Measurements from ENCODE around the gene DUSP10.

Gene DUSP10

DNA sequence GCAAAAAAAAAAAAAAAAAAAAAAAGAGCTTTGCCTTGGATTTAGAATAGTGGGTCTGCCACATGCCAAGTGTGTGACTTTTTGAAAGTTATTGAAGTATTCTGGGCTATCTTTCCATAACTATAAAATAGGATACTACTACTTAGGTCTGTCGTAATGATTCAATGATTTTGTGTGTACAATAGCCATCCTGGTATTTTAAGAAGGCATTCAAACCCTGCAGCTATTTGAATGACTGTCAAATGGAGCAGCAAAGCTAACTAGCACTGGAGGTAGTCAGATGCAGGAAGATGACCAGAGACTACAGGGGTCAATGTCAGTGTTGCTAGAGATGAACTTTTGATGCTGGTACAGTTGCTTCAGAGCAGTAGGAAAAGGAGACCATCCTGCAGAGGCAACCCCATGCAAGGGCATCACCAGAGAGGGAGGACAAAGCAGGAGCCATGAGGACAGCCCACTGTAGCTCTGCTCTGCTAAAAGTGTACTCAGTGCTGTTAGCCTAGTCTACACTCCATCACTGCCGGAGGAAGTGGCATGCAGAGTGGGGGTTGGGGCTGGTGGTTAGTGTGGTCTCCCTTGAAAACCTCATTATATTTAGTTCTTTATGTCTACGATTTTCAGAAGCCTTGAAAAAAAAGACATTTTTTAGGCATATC lies 29.0 kb downstream of the DUSP10 start:
- no peak for DNase-seq (ENCODE audit: low spot score)

DNA sequence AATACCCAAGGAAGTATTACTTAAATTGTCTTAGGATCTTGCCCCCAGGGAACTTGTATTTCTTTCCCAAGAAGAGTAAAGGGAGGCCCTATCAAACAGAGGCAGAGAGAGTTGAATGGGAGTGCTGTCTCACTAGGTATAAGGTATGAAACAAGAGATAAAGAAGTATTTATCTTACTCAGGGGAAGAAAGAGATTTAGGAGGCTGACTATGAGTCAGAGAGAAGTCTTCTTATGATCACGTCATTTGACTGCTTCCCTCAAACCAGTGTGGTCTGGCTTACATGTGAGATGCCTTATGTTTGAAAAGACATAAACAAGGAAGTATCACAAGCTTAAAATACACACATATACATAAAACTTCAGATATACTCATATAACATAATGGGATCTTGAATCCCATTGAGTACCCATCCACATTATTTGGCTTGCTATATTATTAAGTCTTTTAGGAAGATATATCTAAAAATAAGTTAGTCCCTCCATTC lies 29.6 kb downstream of the DUSP10 start:
- peak; percentile 22 for DNase-seq (ENCODE audit: low spot score)

DNA sequence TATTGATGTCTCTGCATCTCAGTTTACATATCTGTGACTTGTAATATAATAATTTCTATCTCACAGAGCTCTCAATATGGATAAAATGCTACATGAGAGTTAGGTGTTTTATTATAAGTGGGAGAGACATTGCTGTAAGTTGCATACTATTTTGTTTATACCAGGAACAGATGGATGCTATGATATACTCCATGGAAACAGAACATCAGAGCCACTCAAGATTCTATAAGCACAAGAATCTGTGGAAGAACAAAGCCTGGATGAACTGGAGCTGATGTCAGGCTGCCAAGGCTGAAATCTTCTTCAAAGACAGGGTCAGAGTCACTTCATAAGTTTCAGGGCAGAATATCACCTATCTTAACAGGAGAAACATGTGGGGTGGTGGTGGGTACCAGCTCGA lies 30.2 kb downstream of the DUSP10 start:
- DNase-seq (ENCODE audit: low spot score) = no peak

DNA sequence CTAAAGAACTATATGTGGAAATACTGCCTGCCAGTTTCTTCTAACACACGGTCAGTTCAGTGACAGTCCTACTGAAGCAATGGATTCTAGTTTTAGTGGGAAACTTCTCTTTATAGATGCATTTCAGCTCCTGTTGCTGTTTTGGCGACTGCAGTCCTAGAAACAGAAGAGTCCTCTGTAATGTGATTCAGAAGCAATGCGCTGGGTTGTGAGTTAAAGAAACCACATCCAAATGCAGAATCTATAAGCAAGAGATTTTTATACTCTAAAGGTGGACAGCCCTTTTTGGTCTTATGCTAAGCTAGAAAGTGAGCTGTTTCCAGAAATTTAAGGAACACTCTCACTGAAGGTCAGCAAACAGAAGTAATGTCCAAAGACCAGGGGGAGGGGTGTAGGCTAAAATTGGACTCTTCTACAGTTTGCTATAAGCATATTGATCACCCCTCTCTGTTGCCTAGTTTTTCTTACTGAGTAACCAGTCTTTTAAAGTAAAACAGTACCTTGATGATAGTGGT lies 30.8 kb downstream of the DUSP10 start:
- no peak for DNase-seq (ENCODE audit: low spot score)

DNA sequence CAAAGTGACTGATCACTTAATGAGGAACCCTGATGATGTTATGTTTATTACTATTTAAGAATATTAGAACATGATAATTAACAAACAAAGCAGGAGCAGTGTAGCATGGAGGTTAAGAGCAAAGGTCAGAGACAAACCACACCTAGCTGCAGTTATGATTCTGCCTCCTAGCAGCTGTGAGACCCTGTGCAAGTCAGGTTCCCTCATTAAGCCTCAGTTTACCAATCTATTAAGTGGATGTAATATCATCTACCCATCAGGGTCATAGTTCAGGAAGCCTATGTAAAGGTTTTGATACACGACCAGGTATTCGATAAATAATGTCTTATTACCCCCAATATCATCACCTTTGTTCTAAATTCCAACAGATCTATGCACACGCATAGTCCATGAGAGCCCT lies 32.0 kb downstream of the DUSP10 start:
- DNase-seq (ENCODE audit: low spot score) = no peak

DNA sequence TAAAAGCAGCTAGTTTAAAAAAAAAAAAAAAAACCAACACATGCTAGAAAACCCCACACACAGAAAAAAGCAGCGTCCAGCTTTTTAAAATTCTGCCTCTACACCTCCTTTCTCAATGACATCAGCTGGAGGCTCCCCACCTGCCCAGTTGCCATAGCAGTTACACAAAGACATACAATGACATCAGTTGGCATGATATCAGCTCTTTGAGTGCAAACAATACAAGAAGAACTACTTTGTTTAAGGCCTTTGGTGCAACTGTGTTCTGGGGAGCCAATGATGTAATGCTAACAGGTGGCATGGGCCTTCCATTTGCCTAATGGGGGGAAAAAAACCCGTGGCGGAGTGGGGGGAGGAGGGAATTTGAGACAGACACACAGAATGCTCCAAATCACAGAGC lies 32.9 kb downstream of the DUSP10 start:
- peak; percentile 6 for DNase-seq (ENCODE audit: low spot score)

DNA sequence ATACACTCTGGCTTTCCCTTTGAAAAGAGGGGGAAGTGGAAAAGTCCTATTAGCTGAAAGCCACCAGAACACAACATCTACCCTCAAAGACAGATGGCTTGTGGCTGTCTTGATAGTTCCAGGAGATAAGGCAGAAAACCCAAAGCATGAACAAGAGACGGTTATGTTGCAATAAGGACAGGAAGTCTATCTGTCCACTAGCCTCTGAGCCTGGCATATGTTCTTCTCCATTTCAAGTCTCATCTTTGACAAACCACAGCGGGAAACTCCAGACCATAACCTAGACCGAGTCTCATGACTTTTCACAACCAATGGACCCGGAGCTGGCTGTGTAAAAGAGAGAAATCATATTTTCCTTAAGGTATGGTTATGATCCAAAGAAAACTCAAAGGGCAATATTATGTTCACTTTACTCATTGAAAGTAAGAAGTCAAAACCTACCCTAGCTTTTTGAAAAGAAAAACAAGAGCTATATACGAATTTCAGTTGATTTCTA lies 33.8 kb downstream of the DUSP10 start:
- no peak for DNase-seq (ENCODE audit: low spot score)

DNA sequence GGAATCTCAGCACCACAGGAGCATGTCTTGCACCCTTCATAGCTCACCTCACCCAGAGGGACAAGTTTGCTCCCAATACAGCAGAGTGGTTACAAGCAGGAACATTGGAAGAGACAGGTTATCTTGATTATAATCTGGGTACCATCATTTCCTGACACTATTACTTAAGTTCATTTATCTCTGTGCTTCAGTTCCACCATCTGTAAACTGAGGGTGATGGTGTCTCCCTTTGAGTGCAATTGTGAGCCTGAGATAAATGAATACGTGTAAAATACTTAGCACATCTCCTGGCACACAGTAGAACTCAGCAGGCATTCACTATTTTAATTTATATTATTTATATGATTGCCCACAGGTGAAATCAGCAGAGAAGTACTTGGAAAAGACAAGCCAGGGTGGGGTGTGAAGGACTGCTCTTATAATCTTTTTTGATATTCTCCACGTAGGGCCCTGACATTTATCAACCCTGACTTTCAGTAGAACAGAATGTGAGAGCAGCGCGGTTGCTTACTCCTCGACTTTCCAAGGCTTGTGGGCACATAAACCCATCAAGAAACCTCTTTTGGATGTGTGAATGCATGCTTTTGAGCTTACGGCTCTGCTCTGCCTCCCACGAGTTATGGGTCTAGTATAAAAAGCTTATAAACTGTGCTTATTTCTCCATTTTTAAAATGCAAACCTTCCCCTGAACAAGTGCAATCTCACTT lies 34.9 kb downstream of the DUSP10 start:
- DNase-seq (ENCODE audit: low spot score) = no peak

DNA sequence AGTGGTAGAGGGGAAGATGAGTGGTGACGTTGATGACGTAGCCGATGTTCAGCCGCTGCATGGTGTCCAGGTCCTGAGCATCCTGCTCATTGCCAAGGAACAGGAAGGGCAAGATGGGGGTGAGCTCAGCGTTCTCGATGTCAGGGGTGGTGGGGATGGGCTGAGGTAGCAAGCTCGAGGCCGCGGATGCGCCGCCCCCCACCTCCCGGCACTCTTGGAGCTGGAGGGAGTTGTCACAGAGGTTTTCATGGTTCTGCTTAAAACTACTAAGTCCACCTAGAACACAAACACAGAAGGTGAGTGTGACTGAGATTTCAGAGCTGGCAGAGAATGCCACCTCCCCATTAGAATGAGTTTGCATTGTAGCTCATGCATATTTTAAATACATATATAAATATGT lies 35.7 kb downstream of the DUSP10 start:
- no peak for DNase-seq (ENCODE audit: low spot score)

DNA sequence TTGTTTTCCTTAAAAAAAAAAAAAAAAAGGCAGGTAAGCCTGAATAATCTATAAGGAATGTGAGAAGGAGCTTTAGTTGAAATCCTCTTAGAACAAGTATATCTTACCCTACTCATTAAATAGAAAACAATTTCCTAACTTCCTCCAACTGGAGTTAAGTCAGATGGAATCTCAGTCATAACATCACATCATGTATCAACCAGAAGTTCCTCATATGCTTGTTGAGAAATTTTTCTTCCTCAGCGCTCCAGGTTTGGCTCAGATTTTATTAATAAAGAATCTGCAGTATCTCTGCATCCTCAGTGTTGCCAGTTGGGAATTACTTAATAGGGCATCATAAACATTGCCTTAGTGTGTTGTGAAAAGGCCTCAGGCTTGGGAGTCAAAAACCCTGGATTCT lies 37.6 kb downstream of the DUSP10 start:
- no peak for DNase-seq (ENCODE audit: low spot score)

DNA sequence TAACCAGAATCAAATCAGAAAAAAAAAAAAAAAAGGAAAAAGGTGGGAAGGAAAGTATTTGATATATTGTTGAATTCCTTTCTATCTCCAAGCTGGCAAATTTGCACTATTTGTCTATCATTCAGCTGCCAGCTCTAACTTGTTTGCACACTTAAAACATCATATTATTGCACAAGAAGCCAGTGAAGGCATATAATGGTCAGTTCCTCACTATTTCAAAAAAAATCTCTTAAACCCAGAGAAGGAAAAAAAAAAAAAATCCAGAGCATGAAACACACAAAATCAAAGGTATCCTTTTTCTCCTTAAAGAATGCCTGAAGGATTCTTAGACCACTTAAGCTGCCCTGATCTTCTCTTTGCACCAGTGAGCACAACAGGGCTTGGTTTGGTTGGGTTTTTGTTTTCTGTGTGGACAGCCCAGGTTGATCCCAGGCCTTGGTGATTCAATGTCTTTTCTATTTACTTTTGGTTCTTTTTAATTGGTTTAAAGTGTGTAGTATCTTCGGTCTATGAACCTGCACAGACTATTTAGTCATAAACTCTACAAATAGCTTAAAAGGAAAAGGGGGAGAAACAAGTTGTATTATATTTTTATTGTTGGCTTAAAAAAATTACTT lies 40.2 kb downstream of the DUSP10 start:
- no peak for DNase-seq (ENCODE audit: low spot score)

DNA sequence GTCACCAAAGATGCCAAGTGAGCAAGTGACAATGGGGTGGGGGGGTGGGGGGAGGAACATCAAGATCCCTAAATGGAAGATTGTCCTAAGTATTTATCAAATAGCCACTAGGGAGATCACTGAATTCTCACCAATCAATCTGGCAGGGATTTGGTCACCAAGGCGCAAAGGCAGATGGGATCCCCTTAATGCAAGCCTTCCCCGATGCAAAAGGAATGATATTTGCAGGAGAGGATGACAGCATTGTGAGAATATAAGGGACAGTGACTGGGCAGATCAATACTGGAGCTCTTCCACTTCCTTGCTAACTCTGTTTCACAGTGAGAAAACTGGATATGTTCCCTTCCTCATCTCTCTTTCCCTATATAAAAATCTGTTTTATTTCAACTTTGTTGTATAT lies 40.9 kb downstream of the DUSP10 start:
- DNase-seq (ENCODE audit: low spot score) = no peak

DNA sequence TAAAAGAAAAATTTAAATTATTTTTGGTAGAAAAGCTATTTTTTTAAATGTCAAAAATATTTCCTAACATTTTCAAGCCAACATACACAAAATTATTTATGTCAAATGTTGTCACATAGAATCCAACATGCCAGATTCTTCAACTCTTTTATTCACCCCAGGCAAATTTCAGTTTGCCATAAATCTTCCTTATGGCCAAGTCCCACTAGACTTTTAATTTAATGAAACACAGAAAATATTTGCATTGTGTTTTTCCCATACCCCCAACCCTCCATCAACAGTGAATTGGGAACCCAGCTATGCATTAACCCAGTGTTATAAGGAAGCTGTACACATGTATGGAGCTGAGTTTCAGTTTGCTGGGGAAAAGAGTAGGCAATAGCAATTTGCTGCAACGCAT lies 41.4 kb downstream of the DUSP10 start:
- DNase-seq (ENCODE audit: low spot score) = no peak

DNA sequence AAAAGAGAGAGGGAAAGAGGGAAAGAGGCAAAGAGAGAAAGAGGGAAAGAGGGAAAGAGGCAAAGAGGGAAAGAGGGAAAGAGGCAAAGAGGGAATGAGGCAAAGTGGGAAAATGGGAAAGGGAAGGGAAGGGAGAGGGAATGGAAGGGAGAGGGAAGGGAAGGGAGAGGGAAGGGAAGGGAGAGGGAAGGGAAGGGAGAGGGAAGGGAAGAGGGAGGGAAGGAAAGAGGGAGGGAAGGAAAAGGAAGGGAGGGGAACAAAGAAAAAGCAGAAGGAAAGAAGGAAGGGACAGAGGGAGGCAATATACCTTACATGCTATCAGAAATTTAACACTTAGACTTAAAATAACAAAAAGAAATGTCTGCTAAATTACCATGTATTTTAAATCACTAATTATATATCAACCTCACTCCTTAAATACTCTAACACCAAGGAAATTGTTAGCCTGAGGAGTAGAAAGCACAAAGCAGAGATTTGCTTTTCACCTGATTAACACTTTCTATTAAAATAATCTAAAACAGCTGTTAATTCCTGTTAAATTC lies 41.8 kb downstream of the DUSP10 start:
- no peak for DNase-seq (ENCODE audit: low spot score)

DNA sequence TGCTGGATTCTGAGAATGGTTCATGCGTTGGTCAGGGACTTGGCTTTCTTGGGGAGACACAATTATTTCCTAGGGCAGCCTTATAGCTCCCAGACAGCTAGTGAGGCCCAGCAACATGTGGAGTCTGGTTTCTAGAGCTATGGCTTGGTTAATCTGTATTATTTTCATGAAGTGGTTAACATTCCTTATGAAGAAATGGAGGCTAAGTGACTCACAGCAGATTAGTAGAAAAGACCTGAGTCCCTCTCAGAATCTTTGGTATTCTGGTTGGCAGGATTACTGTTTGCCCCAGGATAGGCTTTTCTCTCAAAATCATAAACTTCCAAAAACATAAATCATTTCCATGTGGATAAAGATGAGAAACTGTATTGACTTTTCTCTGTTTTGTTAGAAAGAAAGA lies 42.3 kb downstream of the DUSP10 start:
- no peak for DNase-seq (ENCODE audit: low spot score)

DNA sequence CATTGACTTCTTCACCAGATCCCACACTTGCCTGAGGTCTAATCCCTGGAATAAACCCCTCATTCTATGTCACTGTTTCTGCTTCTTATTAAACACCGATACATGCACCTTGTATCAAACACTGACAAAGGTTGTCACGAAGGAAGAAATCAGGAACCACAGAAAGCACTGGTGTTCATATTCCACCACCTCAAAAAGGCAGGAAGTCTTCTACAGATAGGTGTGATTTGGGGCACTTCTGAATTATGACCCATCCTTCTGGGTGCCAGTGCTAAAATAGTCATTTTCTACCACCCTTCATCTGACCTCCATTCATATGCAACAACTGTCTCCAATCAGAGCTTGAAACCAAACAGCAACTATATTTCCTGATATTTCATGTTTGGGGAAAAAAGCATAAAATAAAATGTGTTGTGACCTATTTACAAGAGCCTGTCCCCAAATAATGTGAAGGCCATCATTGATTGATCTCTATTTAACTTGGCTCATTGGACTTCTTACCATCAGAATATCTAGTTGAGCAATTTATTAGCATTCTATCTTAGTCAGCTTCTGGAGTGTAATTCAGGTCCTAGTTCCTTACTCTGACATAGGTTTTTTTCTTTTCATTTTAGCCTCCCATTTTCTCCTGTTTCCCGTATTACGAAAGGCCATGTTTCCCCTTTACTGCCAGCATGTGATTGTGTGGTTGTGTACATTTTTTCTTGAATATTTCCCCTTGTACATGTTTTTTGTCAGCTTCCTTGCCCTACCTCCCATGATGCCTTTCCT lies 43.1 kb downstream of the DUSP10 start:
- no peak for DNase-seq (ENCODE audit: low spot score)

DNA sequence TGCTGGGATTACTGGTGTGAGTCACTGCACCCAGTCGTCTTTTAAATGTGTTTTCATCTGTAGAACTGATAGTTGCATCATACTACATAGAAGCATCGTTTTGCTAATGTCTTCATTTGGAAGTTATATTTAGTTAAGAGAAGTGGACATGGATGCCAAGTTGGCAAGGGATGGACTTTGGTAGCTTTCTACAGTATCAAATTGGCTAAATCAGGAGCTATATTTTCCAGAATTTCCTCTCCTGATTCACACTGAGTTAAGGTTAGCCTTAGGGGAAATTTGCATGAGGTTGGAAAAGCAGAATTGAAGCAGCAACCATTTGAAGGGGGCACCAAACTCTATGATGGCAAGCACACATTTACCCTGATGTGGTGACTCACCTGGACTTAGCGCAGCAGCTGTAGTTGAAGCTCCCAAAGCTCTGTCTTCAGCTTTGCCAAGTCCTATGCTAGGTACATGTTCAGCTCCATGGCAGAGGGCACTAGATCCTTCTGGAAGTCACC lies 43.9 kb downstream of the DUSP10 start:
- DNase-seq (ENCODE audit: low spot score) = no peak

DNA sequence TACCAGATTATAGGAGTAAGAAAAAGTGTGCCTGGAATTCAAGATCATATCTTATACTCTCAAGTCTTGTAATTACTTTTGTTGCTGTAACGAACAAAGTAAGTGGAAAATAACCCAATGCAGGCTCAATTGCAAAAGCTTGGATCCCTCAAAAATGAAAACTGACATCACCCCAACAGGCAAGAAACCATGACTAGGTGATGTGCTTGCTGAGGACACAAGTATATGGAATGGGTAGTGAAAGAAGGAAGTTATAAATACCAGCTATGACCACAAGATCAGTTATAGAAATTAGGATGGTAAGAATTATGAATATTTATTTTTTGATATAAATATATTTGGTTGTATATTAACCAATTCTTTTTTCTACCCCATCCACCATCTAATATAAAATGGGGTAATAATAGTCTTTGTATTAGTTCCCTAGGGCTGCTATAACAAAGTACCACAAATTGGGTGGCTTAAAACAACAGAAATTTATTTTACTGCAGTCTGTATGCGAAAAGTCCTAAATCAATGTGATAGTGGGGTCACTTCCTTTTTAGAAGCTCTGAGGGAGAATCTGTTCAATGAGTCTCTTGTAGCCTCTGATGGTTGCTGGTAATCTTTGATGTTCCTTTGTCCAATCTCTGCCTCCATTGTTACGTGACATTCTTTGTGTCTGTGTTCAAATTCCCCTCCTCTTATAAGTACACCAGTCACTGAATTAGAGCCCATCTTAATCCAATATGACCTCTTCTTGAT lies 45.0 kb downstream of the DUSP10 start:
- DNase-seq (ENCODE audit: low spot score) = no peak

DNA sequence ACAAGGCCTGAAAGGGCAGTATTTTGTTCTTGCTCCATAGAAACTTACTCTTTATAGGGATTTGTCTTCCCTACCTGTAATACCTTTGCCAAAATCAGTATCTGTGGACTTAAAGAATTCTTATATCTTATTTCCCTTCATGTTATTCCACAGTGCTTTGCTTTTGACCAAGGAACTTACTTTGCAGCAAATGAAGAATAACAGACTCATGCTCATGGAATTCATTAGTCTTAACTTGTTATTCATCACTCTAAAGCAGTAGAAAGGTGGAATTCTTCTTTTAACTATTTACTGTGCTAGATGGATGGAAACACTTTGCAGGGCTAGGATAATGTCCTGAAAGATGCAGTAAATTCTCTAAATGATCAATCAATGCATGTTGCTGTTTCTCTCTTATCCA lies 45.9 kb downstream of the DUSP10 start:
- DNase-seq (ENCODE audit: low spot score) = no peak

DNA sequence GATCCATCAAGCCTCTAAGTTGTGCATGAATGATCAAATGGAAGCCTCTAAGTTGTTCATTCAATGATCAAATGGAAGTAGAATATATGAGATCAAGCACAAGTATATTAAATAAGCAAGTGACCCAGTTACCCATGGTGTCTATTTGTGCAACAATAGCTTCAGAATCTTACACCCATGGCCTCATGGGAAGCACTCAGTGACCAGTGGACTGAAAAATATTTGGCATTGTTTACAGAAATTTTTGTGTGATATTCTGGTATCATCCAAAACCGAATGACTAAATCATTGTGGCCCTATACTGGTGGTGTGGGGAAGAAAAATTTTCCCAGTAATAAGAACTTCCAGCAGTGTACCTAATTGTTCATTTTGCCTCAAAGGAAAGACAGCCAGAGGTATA lies 46.6 kb downstream of the DUSP10 start:
- no peak for DNase-seq (ENCODE audit: low spot score)

DNA sequence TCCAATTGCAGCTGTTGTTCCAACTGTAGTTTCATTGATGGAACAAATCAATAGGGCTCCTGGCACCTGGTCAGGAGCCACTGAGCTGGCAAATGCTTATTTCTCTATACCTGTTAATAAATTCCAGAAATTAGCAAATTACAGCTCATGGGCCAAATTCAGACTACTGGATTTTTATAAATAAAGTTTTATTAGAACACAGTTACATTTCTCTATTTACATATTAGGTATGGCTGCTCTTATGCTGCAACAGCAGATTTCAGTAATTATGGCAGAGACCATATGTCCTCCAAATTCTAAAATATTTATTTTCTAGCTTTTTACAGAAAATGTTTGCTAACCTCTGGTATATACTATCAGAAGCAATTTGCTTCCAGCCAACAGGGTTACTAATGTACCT lies 47.8 kb downstream of the DUSP10 start:
- no peak for DNase-seq (ENCODE audit: low spot score)
